Stimulated activated CD4-positive, alpha-beta T cell treated with anti-CD3 and anti-CD28 coated beads, TNF-alpha, amount 100 ng/mL, for 48 hours (primary cell): ENCODE results near the gene TSHZ1.
"Not testable (repeated sequence)": the region's sequence is repeated elsewhere in the genome, so short reads cannot be mapped to it uniquely, and the experiment has no call there.

Experiments
- DNase-seq, 3 donors: peaks; one replicate each; pipeline ENCODE4 v3.0.0-alpha.2; 2020; ENCODE audit warnings: low read depth in 3 of 3

TSHZ1 gene

GRCh38 chr18:75307530-75307929, 96.9 kb downstream of the TSHZ1 start:
- DNase-seq: no peak

DNA sequence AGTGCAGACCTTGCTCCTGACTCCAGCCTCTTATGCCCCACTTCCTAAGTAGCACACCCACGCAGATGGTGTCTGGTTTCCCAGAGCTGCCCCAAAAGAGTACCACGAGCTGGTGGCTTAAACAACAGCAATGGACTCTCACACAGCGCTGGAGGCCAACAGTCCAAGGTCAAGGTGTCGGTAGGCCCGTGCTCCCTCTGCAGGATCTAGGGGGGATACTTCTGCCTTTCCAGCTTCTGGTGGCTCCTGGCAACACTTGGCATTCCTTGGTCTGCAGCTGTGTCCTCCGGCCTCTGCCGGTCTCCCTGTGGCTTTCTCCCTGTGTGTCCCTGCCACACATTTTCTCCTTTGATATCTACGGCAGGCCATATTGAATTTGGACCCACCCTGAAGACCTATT, 99.0 kb downstream of the TSHZ1 start:
- no peak for DNase-seq

DNA sequence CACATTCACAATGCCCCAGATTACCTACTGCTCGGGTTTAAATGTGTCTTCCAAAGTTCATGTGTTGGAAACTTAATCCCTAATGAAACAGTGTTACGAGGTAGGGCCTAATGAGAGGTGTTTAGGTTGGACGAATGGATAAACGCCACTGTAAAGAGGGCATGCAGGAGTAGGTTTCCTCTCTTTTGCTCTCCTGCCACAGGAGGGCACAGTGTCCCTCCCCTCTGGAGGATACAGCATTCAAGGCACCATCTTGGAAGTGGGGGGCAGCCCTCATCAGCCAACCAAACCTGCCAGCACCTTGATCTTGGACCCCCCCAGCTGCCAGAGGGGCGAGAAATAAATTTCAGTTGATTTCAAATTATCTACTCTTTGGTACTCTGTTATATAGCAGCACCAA, 103.5 kb downstream of the TSHZ1 start:
- no peak for DNase-seq

DNA sequence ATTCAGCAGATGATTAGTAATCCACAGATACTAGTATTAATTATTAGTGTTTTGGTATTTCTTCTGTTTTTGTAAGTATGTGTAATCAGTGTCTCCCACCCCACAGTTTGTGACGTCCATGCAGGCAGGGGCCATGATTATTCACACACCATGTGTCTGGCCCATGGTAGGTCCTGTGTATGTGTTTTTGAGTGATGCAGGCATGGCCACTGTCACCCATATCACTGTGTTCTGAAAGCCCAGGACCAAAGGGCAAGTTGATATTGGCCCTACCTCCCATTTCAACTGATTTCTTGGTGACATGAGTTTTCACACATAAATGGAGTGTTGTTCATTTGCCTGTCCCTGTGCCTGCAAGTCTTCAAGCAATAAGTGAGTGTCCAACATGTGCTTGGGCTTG, 104.0 kb downstream of the TSHZ1 start:
- no peak for DNase-seq

GRCh38 chr18:75316223-75316622, 105.6 kb downstream of the TSHZ1 start:
- DNase-seq: no peak

DNA sequence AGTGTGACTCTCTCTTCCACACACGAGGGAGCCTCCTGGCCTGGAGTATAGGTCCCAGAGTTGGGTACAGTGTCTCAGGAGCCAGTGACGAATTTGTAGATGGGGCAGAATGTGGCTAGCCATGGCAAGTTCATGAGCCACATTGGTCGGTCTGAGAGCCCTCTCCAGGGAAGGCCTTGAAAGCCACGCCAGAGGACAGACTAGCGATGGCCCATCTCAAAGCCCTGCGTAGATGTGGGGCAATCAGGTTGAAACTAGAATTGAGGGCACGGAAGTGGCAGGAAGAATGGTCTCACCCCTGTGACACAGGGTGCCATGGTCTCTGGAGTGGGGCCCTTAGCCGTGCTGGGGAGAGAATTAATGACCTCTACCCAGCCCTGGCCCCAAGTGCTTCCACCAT, 106.2 kb downstream of the TSHZ1 start:
- DNase-seq: no peak

DNA sequence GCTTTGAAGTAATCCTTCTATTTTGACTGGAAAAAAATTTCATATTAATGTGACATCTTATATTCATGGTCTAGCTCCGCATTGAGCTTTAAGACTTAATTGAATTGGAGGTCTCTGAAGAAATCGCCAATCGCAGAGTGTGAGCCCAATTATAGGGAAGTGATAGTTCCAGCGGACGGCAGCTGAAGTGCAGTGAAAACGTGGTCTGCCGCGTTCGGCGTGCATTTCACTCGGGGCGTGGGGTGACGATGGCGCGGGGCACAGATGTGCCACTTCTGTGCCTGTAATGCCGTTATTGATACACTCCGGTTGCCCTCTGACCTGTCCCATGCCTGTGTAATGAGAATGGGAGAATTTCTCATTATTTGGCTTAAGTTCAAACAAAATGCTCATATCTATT, 106.7 kb downstream of the TSHZ1 start:
- no peak for DNase-seq

- DNase-seq: no peak
These were observed 107.1 kb downstream of the TSHZ1 start for GRCh38 chr18:75317703-75318102.

DNA sequence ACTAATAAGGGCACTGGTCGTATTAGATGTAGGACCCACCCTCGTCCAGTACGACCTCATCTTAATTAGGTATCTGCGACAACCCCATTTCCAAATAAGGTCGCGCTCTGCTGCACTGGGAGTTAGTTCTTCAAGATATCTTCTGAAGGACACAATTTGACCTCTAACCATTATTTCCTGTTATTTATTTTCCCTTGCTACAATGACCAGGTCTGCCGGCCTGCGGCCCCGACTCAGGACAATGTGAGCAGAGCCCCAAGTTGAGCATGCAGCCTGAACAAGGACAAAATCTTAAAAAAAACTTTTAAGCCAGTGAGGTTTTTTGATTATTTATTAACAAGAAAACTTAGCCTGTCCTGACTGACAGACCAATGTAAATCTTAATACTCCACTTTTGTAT, 109.3 kb downstream of the TSHZ1 start:
- DNase-seq: no peak

- no peak for DNase-seq
These were observed 109.9 kb downstream of the TSHZ1 start for GRCh38 chr18:75320506-75320905.

DNA sequence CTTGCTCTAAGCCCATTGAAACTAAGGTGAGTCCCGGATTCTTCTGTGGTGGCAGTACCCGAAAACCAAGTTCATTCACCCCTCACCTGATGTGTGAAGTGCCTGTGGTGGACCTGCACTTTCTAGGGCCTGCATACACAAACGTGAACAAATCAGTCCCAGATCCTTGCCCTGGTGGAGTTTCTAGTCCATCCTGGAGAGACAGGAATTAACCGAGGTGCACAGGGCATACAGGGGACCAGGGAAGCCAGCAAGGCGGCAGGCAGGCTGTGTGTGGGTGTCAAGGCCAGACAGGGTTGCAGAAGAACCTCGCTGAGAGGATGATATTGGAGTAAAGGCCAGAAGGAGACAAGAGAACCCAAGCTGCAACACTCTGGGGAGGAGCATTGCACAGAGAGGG, 110.8 kb downstream of the TSHZ1 start:
- no peak for DNase-seq

DNA sequence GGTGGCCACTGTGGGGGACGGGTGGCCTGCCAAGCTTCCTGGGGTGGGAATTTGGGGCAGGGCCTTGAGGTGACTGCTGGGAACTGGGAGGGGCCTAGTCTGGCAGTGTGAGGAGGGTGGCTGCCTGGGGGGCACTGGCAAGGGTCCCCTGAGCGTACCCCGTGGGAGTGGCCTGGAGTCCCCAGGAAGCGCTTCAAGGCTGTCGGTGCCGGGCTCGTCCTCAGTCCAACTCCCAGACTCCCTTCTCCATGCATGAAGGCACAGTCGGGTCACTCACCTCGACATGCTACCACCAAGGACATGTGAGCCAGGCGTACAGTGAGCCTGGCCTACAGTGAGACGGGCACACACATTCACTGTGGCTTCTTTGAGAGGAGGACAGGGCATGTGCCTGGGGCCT, 111.6 kb downstream of the TSHZ1 start:
- DNase-seq: no peak

DNA sequence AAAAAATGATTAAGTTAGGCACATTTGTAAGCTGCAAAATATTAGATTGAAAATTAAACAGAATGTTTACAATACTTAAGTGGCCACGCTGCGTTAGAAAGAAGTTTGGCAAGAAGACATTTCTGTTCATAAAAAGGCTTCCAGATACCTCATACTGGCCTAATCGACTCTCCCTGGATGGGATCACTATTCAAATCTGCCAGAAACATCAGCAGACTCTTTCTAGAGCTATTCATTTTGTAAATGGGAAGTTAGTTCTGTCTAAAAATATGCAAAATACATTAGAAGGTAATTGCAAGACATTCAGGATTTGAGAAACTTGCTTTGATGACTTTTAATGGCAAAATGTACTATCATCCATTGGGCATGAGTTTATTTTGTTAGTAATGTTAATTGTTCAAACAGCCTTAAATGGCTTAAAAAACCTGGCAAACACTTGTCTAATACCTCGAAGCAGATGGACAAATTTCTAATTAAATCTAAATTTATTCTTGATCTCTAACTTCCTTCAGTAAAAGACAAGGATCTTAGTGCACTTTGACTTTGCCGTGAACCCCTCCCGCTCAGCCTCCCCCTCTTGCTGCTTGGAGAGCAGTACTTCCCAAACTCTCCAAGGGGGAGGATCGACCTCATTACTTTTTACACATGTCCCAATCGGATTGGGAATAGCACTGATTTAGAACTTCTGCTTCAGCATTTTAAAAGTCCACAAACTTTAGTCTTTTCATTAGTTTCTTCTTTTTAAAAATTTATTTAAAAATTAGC, 113.4 kb downstream of the TSHZ1 start:
- DNase-seq: no peak

DNA sequence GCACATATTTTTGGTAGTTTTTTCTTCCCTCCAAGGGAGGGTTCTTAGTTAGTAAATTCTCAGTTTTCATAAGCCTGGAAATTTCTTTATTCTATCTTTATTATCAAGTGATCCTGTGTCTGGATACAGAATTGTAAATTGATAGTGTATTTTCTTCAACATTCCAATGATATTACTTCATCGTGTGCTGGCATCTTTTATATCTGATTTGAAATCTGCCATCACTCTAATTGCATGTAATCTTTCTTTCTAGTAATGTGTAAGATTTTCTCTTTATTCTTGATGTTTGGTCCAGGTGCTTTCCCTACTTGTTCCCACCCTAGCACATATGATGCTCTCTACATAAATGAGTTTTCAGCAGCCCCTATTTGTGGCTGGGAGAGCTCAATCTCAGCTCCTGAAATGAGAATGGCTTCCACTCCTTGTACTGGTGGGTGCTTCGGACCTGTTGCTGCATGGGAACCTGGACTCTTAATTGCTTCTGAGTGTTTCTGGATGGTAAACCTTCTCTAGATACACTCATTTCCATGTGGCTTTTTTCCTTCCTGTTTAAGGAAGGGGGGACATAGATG, 114.2 kb downstream of the TSHZ1 start:
- no peak for DNase-seq

DNA sequence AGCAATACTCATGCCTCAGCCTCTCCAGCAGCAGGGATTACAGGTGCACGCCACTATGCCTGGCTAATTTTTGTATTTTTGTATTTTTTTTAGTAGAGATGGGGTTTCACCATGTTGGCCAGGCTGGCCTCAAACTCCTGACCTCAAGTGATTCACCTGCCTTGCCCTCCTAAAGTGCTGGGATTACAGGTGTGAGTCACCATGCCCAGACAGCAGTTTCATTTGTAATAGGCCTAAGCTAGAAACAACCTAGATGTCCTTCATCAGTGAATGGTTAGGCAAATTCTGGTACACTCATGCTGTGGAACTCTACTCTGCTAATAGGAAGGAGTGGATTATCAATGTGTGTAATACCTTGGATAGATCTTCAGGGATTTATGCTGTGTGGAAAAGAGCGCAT, 119.2 kb downstream of the TSHZ1 start:
- not testable (repeated sequence) for DNase-seq

DNA sequence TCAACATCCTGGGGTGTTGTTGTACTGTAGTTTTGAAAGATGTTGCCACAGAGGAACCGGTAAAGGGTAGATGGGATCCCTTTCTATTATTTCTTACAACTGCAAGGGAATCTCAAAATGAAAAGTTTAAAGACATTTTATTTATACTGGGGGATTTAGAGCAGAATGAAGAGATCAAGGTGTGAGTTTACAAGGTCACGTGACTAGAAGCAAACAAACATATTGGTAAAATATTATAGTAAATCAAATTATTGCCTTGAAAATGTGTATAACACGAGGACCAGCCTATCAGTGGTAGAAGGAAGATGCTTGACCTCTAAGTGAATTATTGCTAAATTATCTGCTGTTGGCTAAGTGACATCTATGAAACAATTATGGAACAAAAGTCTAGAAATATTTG, 119.7 kb downstream of the TSHZ1 start:
- no peak for DNase-seq

GRCh38 chr18:75334869-75335268, 124.3 kb downstream of the TSHZ1 start:
- DNase-seq: no peak

DNA sequence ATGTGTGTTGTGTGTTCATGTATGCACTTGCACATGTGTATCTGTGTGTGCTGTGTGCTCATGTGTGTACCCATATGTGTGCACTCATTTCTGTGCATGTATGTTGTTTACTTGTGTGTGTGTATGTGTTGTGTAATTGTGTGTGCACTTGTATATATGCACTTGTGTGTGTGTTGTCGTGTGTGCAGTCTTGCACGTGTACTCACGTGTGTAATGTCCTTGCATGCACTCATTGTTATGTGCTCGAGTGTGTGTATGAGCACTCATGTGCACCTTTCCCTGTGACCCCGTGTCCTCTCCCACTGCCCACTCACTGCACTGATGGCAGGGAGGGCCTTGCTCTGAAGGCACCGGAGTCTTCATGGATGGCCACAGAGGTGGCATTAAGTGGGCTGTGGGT, 124.9 kb downstream of the TSHZ1 start:
- no peak for DNase-seq

- DNase-seq: no peak
These were observed 126.2 kb downstream of the TSHZ1 start for GRCh38 chr18:75336767-75337166.

GRCh38 chr18:75337348-75337747, 126.8 kb downstream of the TSHZ1 start:
- DNase-seq: no peak

- no peak for DNase-seq
These were observed 128.0 kb downstream of the TSHZ1 start for GRCh38 chr18:75338631-75339030.
